Measurements from ENCODE around the gene UBE2J2. TPM values are rescaled to one million over a fixed set of nuclear protein-coding genes. Genes with fewer than 3 reads are reported as not detected.

UBE2J2 gene
- total and polyA plus RNA-seq, 2 of the 4 experiments (the other 2 are of a cell fraction) = 20.6 to 67.5 TPM

DNA sequence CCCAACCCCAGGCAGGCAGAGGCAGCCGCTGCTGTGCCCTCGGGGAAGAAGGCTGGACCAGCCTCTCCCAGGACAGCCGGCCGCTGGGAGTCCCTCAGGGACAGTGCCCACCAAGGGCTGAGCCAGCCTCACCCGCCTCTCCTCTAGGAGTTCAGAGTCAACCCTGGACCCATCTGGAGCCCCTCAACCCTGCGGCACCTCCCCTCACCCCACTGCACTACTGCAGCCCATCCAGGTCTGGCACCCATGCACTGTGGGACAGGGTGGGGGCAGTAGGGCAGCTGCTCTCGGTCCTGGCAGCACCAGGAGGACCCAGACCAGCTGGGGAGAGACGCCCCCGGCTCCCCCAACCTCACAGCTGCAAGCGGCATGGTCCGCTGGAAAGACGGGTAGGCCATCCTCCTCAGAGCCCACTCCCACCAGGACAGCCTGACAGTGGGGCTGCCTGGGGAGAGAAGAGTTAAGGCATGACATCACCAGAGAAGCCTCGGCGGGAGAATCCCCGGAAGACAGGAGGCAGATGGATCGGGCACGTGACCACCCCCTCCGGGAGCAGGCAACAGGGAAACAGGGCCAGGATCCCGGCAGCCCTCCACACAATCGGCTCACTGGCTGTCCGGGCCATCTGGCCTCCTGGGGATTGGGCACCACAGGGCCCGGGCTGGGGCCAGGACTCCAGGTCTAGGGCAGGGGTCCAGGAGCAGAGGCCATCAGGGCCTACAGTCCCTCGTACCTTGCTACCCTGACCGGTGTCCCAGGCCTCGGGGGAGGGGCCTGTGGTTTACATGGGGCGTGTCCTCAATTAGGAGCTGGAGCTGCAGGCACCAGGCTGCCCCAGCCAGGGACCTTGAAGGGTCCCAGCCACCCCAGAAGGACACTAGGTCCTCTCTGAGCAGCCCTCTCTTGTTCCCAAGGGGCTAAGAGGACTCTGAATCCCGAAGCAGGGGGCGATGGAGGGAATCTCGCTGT, 31.0 kb upstream of the UBE2J2 start:
- WGBS, 2 experiments (ENCODE audit: extremely low coverage in 2 of 2, insufficient read length in 1 of 2) = 4% methylated on average over 12 of the region's 29 CpGs; no CpG with 5 or more reads in 1 of the 2 experiments
- Histone ChIP-seq H2AK9ac (replicated peaks; ENCODE audit: low read depth, low read length, poor library complexity) (peak overlapping the region; percentile 97), H2AK5ac (ENCODE audit: low read depth, low read length) (peak overlapping the region; percentile 93), H3K14ac (replicated peaks; ENCODE audit: low read depth, low read length) (peak overlapping the region; percentile 67), H3K9me1 (ENCODE audit: insufficient read depth, low read length) (peaks cover 3% of the 10 kb centered on the region), H3K4ac (ENCODE audit: low read depth, low read length) (peak overlapping the region; percentile 90), H2AFZ (replicated peaks; ENCODE audit: low read length, poor library complexity) (peak overlapping the region; percentile 87), H3K18ac (ENCODE audit: low read depth, low read length) (peak overlapping the region; percentile 56; the same call in 1 of the 2 replicates), H2BK5ac (ENCODE audit: low read depth, low read length, poor library complexity, severe bottlenecking) (peak overlapping the region; percentile 69), H4K20me1 (ENCODE audit: insufficient read depth, low read length) (peaks cover 49% of the 10 kb centered on the region), H3K9me3 (ENCODE audit: control insufficient read depth, insufficient read depth, low read length) (no peaks in the 10 kb centered on the region), H4K8ac (ENCODE audit: low read depth in 2 of 2, low read length in 2 of 2) (peak overlapping the region; percentile 36 to 91; a peak in 3 of 4 replicates), H3K9ac (ENCODE audit: low read depth, low read length) (peak overlapping the region; percentile 59), H2BK20ac (ENCODE audit: low read depth, low read length) (peak overlapping the region; percentile 38), H3K56ac (ENCODE audit: extremely low read depth, insufficient read depth, low read length) (peak overlapping the region; percentile 50; the same call in 1 of the 2 replicates), H2BK120ac (ENCODE audit: low read depth, low read length) (peak overlapping the region; percentile 71), H3K23ac (ENCODE audit: low read depth, low read length) (peak overlapping the region; percentile 84; the same call in 1 of the 2 replicates), H3K27ac (ENCODE audit: insufficient read depth, low read length) (peak overlapping the region; percentile 89), H2BK15ac (ENCODE audit: low read depth, low read length) (peak overlapping the region; percentile 72; the same call in 2 of the 3 replicates), H3K4me1 (ENCODE audit: control insufficient read depth, insufficient read depth, low read length) (peaks cover 30% of the 10 kb centered on the region), H3K36me3 (ENCODE audit: control insufficient read depth, insufficient read depth, low read length) (peaks cover 7% of the 10 kb centered on the region), H4K5ac (ENCODE audit: low read depth, low read length) (peak overlapping the region; percentile 58), H3K4me2 (ENCODE audit: low read depth, low read length) (peak overlapping the region; percentile 100), H3K4me3 (ENCODE audit: insufficient read depth, low read depth, low read length) (peak overlapping the region; percentile 20; the same call in 1 of the 2 replicates), H3K27me3 (ENCODE audit: control insufficient read depth, insufficient read depth, low read length) (no peaks in the 10 kb centered on the region), H3K79me1 (ENCODE audit: low read depth in 1 of 2, low read length in 2 of 2) (peaks cover 3 to 60% of the 10 kb centered on the region in 2 experiments; a peak in 3 of 4 replicates), H4K91ac (ENCODE audit: insufficient read depth, low read depth, low read length) (peak overlapping the region; percentile 86)
- intact Hi-C loops (cut with micrococcal nuclease) = loop anchor here (5.0 kb wide), 2 partner anchors 53 to 182 kb away; partner anchors contain the start of gene MXRA8
- in situ Hi-C loops (cut with MboI; ENCODE audit: low sequenced_read_pairs) = no loop called here
- peak; percentile 84 for DNase-seq
- ChIA-PET POLR2A (ENCODE audit: unreplicated experiment) (interaction anchor here (0.6 kb wide), 1 partner anchor 28 kb away, joined by 4 read pairs; no protein-coding TSS in a partner anchor), CTCF (interaction anchor here (0.7 to 1.3 kb wide), 2 partner anchors 28 to 182 kb away, joined by 3 read pairs; no protein-coding TSS in a partner anchor)
- dilution Hi-C loops (cut with HindIII; ENCODE audit: low sequenced_read_pairs, unreplicated experiment) = no loop called here
- no TSS peak for BruUV-seq (replicated peaks)
- peak; percentile 9 for ATAC-seq (ENCODE audit: low read depth)
- TF ChIP-seq BHLHE40 (IDR thresholded peaks at IDR 0.05; ENCODE audit: low read depth, low read length) (peak; percentile 96), CEBPB (IDR thresholded peaks at IDR 0.05; ENCODE audit: low read depth, low read length) (no peak), SMC3 (IDR thresholded peaks at IDR 0.05; ENCODE audit: low read depth, low read length) (no peak), FOS (IDR thresholded peaks at IDR 0.05; ENCODE audit: low read depth, low read length) (no peak), POLR2A (IDR thresholded peaks at IDR 0.05; ENCODE audit: low read depth, low read length) (peak; percentile 53; the same call in 1 of the 2 replicates), MAZ (IDR thresholded peaks at IDR 0.05; ENCODE audit: borderline replicate concordance, low read depth, low read length) (peak; percentile 95), MXI1 (IDR thresholded peaks at IDR 0.05; ENCODE audit: borderline replicate concordance, low read depth, low read length) (0 out of 2 replicates have a peak, but pooled peaks have one; percentile 49)
- TF ChIP-seq, protein P1, sequence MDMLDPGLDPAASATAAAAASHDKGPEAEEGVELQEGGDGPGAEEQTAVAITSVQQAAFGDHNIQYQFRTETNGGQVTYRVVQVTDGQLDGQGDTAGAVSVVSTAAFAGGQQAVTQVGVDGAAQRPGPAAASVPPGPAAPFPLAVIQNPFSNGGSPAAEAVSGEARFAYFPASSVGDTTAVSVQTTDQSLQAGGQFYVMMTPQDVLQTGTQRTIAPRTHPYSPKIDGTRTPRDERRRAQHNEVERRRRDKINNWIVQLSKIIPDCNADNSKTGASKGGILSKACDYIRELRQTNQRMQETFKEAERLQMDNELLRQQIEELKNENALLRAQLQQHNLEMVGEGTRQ (IDR thresholded peaks at IDR 0.05; ENCODE audit: low read depth, low read length) = peak; percentile 98

Data from IMR-90 (cell line).